Mesothelial cell of epicardium (in vitro differentiated cells): ENCODE measurements around the gene OXSM. TPM values are rescaled to one million over a fixed set of nuclear protein-coding genes. Genes with fewer than 3 reads are reported as not detected.

Source experiments
- DNase-seq, 2 experiments: peaks; one replicate each; pipeline ENCODE4 v3.0.0; 2021; ENCODE audit warnings: low spot score in 2 of 2; ENCODE audit not compliant: unreplicated experiment in 2 of 2
- H3K27ac Mint-ChIP-seq: 2 replicates; pipeline ENCODE4 v1.8.0; 2021; ENCODE audit warnings: mixed read lengths
- H3K27me3 Mint-ChIP-seq: 2 replicates; pipeline ENCODE4 v1.8.0; 2021; ENCODE audit warnings: low read depth, mixed read lengths
- H3K36me3 Mint-ChIP-seq: 2 replicates; pipeline ENCODE4 v1.8.0; 2021; ENCODE audit warnings: mixed read lengths
- H3K4me1 Mint-ChIP-seq: 2 replicates; pipeline ENCODE4 v1.8.0; 2021; ENCODE audit warnings: mixed read lengths
- H3K4me3 Mint-ChIP-seq: 2 replicates; pipeline ENCODE4 v1.8.0; 2021; ENCODE audit warnings: mild to moderate bottlenecking, moderate library complexity, mixed read lengths
- H3K9me3 Mint-ChIP-seq: 2 replicates; pipeline ENCODE4 v1.8.0; 2021; ENCODE audit warnings: mixed read lengths
- total RNA-seq: library from RNA; stranded (reverse); gene quantifications from 3 replicates; pipeline ENCODE4 v1.2.1, GENCODE V29; 2021
- TF ChIP-seq, protein P1 (sequence below): fragments of 200-600 bp; sonication (generic); IDR thresholded peaks from one replicate; pipeline ENCODE4 v1.5.0; 2021; ENCODE audit warnings: antibody characterized with exemption; ENCODE audit not compliant: unreplicated experiment

OXSM gene
- total RNA-seq, 1 donor from 2014 or later: 12.8 TPM

DNA sequence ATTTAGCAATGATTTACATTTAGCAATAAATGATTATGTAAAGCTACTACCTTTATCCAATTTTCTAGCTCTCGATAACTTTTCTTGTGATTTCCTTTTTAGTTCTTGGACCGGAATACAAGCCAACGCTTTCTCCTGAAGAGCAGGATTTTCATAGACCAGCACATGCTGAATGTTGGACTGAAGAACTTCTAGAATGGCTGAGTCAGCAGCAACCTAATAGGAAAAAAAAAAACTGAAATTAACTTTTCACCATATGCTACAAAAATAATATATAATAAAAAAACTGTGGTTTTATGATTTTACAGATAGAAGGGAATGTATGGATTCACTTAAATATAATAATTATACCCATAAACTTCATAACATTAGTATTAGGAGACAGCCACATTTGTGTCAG is 38.8 kb upstream of the OXSM start:
- H3K4me3 Mint-ChIP-seq: no peak overlapping the region
- H3K27ac Mint-ChIP-seq: no peak overlapping the region
- no peaks in the 10 kb centered on the region for H3K27me3 Mint-ChIP-seq
- DNase-seq: no peak
- TF ChIP-seq, protein P1, sequence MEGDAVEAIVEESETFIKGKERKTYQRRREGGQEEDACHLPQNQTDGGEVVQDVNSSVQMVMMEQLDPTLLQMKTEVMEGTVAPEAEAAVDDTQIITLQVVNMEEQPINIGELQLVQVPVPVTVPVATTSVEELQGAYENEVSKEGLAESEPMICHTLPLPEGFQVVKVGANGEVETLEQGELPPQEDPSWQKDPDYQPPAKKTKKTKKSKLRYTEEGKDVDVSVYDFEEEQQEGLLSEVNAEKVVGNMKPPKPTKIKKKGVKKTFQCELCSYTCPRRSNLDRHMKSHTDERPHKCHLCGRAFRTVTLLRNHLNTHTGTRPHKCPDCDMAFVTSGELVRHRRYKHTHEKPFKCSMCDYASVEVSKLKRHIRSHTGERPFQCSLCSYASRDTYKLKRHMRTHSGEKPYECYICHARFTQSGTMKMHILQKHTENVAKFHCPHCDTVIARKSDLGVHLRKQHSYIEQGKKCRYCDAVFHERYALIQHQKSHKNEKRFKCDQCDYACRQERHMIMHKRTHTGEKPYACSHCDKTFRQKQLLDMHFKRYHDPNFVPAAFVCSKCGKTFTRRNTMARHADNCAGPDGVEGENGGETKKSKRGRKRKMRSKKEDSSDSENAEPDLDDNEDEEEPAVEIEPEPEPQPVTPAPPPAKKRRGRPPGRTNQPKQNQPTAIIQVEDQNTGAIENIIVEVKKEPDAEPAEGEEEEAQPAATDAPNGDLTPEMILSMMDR: no peak
- H3K4me1 Mint-ChIP-seq: no peaks in the 10 kb centered on the region
- no peaks in the 10 kb centered on the region for H3K9me3 Mint-ChIP-seq
- H3K36me3 Mint-ChIP-seq: peaks cover 41% of the 10 kb centered on the region

DNA sequence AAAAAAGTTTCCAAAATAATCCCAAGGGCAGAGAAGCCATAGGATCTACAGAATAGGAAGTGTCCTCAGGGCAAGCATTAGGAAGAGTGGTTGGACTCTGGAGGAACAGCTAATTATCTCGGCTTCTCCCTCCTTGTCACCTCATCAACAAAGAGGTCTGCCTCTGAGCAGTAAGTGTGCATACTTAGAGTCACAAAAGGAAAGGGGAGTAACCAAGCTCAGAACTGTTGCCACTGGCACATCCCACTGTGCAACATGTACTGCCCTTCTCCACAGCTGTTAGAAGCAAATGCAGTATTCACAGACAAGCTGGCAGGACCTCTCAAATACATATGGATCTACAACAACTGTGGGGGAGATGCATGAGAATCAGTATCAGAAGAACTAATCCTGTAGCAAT is 38.2 kb upstream of the OXSM start:
- Mint-ChIP-seq H3K4me1 (no peaks in the 10 kb centered on the region), H3K9me3 (no peaks in the 10 kb centered on the region), H3K27me3 (no peaks in the 10 kb centered on the region), H3K27ac (no peak overlapping the region), H3K4me3 (no peak overlapping the region), H3K36me3 (peaks cover 41% of the 10 kb centered on the region)
- DNase-seq: no peak
- TF ChIP-seq, protein P1: no peak

DNA sequence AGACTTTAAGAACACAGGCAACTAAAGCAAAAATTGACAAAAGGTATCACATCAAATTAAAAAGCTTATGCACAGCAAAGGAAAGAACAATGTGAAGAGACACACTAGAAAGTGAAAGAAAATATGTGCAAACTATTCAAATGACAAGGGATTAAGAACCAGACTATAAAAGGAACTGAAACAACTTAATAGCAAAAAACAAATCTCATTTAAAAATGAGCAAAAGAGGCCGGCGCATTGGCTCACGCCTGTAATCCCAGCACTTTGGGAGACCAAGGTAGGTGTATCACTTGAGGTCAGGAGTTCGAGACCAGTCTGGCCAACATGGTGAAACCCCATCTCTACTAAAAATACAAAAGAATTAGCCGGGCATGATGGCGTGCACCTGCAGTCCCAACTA is 21.0 kb upstream of the OXSM start:
- TF ChIP-seq, protein P1: no peak
- H3K9me3 Mint-ChIP-seq: peaks cover 37% of the 10 kb centered on the region
- H3K36me3 Mint-ChIP-seq: peaks cover 49% of the 10 kb centered on the region
- no peaks in the 10 kb centered on the region for H3K27me3 Mint-ChIP-seq
- no peaks in the 10 kb centered on the region for H3K4me1 Mint-ChIP-seq
- no peak overlapping the region for H3K4me3 Mint-ChIP-seq
- no peak for DNase-seq
- no peak overlapping the region for H3K27ac Mint-ChIP-seq

DNA sequence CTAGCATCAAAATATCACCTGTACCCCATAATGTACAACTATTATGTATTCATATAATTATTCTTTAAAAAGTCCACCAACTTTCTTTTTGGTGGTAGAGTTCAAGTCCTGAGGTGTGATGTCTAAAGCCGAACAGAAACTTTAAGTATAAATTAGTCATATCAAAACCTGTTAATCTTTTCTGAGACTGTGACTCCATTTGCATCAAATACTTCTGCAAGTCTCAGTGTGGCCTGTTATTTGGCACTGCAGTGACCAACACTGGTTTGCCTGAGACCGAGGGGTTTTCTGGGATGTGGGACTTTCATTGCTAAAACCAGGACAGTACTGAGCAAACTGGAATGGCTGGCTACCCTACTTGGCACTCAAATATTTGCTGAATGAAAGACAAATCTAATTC is 14.0 kb upstream of the OXSM start:
- Mint-ChIP-seq H3K27ac (no peak overlapping the region), H3K4me1 (peaks cover 6% of the 10 kb centered on the region), H3K4me3 (no peak overlapping the region), H3K36me3 (peaks cover 64% of the 10 kb centered on the region), H3K9me3 (peaks cover 52% of the 10 kb centered on the region), H3K27me3 (no peaks in the 10 kb centered on the region)
- no peak for DNase-seq
- TF ChIP-seq, protein P1: no peak

DNA sequence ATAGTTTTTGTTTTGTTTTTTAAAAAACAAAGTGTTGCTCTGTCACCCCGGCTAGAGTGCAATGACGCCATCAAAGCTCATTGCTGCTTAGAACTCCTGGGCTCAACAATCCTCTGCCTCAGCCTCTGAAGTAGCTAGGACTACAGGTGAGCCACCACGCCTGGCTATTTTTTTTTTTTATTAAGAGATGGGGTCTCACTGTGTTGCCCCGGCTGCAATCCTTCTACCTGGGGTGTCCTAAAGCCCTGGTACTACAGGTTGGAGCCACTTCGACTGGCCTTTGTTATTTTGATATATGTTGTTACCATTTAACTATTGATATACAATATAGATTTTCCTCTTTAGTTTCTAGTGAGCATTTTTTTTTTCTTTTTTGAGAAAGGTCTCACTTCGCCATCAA is 9.3 kb upstream of the OXSM start:
- peak overlapping the region; percentile 37 for H3K27ac Mint-ChIP-seq
- H3K9me3 Mint-ChIP-seq: peaks cover 10% of the 10 kb centered on the region
- peaks cover 22% of the 10 kb centered on the region for H3K36me3 Mint-ChIP-seq
- TF ChIP-seq, protein P1: no peak
- peaks cover 31% of the 10 kb centered on the region for H3K4me1 Mint-ChIP-seq
- DNase-seq: no peak
- no peak overlapping the region for H3K4me3 Mint-ChIP-seq
- H3K27me3 Mint-ChIP-seq: no peaks in the 10 kb centered on the region

DNA sequence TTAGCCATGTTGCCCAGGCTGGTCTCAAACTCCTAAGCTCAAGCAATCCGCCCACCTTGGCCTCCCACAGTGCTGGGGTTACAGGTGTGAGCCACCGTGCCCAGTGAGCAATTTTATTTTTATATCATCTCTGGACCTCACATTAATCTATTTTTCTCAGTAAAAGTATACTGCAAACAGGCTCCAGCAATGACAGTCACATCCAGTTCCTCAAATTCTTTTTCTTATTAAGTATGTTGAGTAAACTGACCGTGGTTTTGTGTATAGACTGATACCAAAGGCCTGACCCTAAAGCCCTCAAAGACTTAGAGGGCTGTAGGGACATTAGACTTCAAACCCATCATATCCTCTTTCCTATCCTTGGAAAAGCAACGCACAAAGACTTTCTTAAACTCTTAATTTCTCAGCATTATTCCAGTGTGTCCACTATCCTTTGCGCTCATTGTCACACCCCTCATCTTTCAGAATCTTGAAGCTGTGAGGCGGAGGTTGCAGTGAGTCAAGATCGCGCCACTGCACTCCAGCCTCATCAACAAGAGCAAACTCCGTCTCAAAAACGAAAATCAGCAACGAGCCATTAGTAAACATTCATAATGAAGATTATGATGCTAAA is 8.6 kb upstream of the OXSM start:
- Mint-ChIP-seq H3K9me3 (peaks cover 10% of the 10 kb centered on the region), H3K36me3 (peaks cover 18% of the 10 kb centered on the region), H3K27me3 (no peaks in the 10 kb centered on the region), H3K27ac (no peak overlapping the region), H3K4me3 (peak overlapping the region; percentile 83), H3K4me1 (peaks cover 31% of the 10 kb centered on the region)
- TF ChIP-seq, protein P1: no peak
- no peak for DNase-seq
